BJ (cell line): ENCODE measurements around the gene TOR1B. TPM values are rescaled to one million over a fixed set of nuclear protein-coding genes. Genes with fewer than 3 reads are reported as not detected.

Experiments used
- CTCF ChIA-PET: fragments of 350-600 bp; formaldehyde crosslinking; extraction: SDS; loops from one replicate; lab custom pipeline; 2021; ENCODE audit warnings: antibody characterized with exemption, inconsistent platforms; lab: Yijun Ruan, JAX
- POLR2A ChIA-PET: fragments of 300-600 bp; sonication (Branson Sonifier 250); formaldehyde crosslinking; extraction: SDS; loops from one replicate; lab custom pipeline; 2021; ENCODE audit warnings: antibody characterized with exemption; lab: Charles Lee
- DNase-seq: peaks from one replicate; pipeline ENCODE4 v3.0.0-alpha.2; 2011; ENCODE audit warnings: low read depth
- H3K27me3 ChIP-seq: 2 replicates; pipeline ENCODE4 v1.6.0; 2011; ENCODE audit warnings: low read length; ENCODE audit not compliant: control insufficient read depth, insufficient read depth
- H3K36me3 ChIP-seq: 2 replicates; pipeline ENCODE4 v1.5.1; 2011; ENCODE audit warnings: low read length; ENCODE audit not compliant: control insufficient read depth, insufficient read depth
- H3K4me3 ChIP-seq: 2 replicates; pipeline ENCODE4 v1.5.1; 2011; ENCODE audit warnings: low read depth, mild to moderate bottlenecking, control low read depth, low read length
- CTCF ChIP-seq: IDR thresholded peaks from 2 replicates; pipeline ENCODE4 v1.5.1; 2011; ENCODE audit warnings: low read depth, mild to moderate bottlenecking, control low read depth, inconsistent platforms, low read length, moderate library complexity; ENCODE audit not compliant: insufficient read depth
- polyA plus RNA-seq: library from polyadenylated mRNA; depleted of rRNA; stranded (reverse); fragments of >200 nt; gene quantifications from 2 replicates; pipeline ENCODE4 v1.2.3, GENCODE V29; 2011

The TOR1B gene
- polyA plus RNA-seq, 1 experiment: 26.8 TPM

- CTCF ChIA-PET: no interaction called here
Measured at GRCh38 chr9:129812385-129812784, 9.4 kb downstream of the TOR1B start.

GRCh38 chr9:129813661-129814060, 10.7 kb downstream of the TOR1B start:
- H3K36me3 ChIP-seq: peaks cover 29% of the 10 kb centered on the region
- ChIA-PET POLR2A (no interaction called here), CTCF (no interaction called here)
- DNase-seq: no peak
- H3K4me3 ChIP-seq: no peak overlapping the region
- no peak for TF ChIP-seq CTCF
- H3K27me3 ChIP-seq: no peaks in the 10 kb centered on the region

More at GRCh38 chr9:129812385-129812784, 9.4 kb downstream of the TOR1B start:
- Histone ChIP-seq H3K4me3 (no peak overlapping the region), H3K27me3 (no peaks in the 10 kb centered on the region), H3K36me3 (peaks cover 24% of the 10 kb centered on the region)
- no peak for DNase-seq
- POLR2A ChIA-PET: no interaction called here
- TF ChIP-seq CTCF: no peak

- peaks cover 28% of the 10 kb centered on the region for H3K36me3 ChIP-seq
Measured at GRCh38 chr9:129814432-129815223, 11.6 kb downstream of the TOR1B start.

GRCh38 chr9:129815278-129815677, 12.3 kb downstream of the TOR1B start:
- Histone ChIP-seq H3K36me3 (peaks cover 29% of the 10 kb centered on the region), H3K27me3 (no peaks in the 10 kb centered on the region), H3K4me3 (no peak overlapping the region)
- POLR2A ChIA-PET: no interaction called here
- DNase-seq: no peak
- TF ChIP-seq CTCF: no peak
- CTCF ChIA-PET: no interaction called here

More at GRCh38 chr9:129814432-129815223, 11.6 kb downstream of the TOR1B start:
- Histone ChIP-seq H3K27me3 (no peaks in the 10 kb centered on the region), H3K4me3 (no peak overlapping the region)
- no peak for TF ChIP-seq CTCF
- CTCF ChIA-PET: no interaction called here
- DNase-seq: no peak
- POLR2A ChIA-PET: no interaction called here

- CTCF ChIA-PET: no interaction called here
- Histone ChIP-seq H3K36me3 (peaks cover 35% of the 10 kb centered on the region), H3K27me3 (no peaks in the 10 kb centered on the region), H3K4me3 (no peak overlapping the region)
- POLR2A ChIA-PET: interaction anchor here (0.6 kb wide), 1 partner anchor 148 kb away, joined by 4 read pairs; no protein-coding TSS in a partner anchor
- TF ChIP-seq CTCF: no peak
- no peak for DNase-seq
Measured at GRCh38 chr9:129816501-129817435, 13.8 kb downstream of the TOR1B start.
